Measurements from ENCODE around the gene KRTDAP. TPM values are rescaled to one million over a fixed set of nuclear protein-coding genes. Genes with fewer than 3 reads are reported as not detected.

The KRTDAP gene
- total RNA-seq, 1 donor from 2014 or later: 0.89 TPM

DNA sequence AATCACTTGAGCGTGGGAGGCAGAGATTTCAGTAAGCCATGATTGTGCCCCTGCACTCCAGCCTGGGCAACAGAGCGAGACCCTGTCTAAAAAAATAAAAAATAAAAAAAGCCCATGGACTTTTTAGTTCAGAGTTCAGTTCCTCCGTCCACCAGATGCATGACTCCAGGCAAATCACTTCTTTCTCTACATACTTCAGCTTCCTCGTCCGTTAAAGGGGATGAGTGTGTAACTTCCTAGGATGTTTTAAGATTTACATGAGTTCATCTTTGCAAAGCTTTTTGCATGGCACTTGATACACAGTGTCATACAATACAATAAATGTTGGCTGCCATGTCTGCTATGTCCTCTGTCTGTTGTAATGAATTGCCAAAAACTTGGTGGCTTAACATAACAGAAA lies 52.2 kb downstream of the KRTDAP start:
- intact Hi-C loops (cut with DNase I): no loop called here
- ATAC-seq (no peak), DNase-seq (no peak)
- Histone ChIP-seq H3K27ac (no peak overlapping the region), H3K4me1 (peaks cover 56% of the 10 kb centered on the region), H3K36me3 (no peaks in the 10 kb centered on the region), H3K9me3 (no peaks in the 10 kb centered on the region), H3K4me3 (no peak overlapping the region), H3K27me3 (ENCODE audit: low read depth) (no peaks in the 10 kb centered on the region)
- TF ChIP-seq, protein P1, sequence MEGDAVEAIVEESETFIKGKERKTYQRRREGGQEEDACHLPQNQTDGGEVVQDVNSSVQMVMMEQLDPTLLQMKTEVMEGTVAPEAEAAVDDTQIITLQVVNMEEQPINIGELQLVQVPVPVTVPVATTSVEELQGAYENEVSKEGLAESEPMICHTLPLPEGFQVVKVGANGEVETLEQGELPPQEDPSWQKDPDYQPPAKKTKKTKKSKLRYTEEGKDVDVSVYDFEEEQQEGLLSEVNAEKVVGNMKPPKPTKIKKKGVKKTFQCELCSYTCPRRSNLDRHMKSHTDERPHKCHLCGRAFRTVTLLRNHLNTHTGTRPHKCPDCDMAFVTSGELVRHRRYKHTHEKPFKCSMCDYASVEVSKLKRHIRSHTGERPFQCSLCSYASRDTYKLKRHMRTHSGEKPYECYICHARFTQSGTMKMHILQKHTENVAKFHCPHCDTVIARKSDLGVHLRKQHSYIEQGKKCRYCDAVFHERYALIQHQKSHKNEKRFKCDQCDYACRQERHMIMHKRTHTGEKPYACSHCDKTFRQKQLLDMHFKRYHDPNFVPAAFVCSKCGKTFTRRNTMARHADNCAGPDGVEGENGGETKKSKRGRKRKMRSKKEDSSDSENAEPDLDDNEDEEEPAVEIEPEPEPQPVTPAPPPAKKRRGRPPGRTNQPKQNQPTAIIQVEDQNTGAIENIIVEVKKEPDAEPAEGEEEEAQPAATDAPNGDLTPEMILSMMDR (IDR thresholded peaks at IDR 0.05): no peak

DNA sequence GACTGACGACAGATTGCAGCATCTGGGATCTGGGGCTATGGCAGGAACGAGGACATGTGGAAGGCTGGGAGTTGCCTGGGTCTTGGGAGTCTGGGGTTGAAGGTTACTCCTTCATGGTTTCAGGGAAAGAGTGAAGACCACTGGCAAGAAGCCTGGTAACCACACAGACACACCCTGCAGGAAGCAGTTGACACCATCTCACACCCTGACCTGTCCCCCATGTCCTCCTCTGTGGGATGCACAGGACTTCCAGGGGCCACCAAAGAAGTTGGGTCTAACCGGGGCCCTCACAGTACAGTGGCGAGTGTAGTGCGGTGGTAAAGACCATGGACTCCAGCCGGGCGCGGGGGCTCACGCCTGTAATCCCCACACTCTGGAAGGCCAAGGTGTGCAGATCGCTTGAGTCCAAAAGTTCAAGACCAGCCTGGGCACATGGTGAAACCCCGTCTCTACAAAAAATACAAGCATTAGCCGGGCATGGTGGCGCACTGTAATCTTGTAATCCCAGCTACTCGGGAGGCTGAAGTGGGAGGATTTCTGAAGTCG lies 52.8 kb downstream of the KRTDAP start:
- H3K4me1 ChIP-seq: peaks cover 56% of the 10 kb centered on the region
- intact Hi-C loops (cut with DNase I): no loop called here
- ATAC-seq (no peak), DNase-seq (no peak)
- H3K4me3 ChIP-seq: no peak overlapping the region
- no peaks in the 10 kb centered on the region for H3K27me3 ChIP-seq (ENCODE audit: low read depth)
- no peaks in the 10 kb centered on the region for H3K9me3 ChIP-seq
- TF ChIP-seq, protein P1 (IDR thresholded peaks at IDR 0.05): no peak
- H3K27ac ChIP-seq: peak overlapping the region; percentile 70
- H3K36me3 ChIP-seq: no peaks in the 10 kb centered on the region

Other genes starting within 250 kb of the KRTDAP start
- gene LSR, start 241.5 kb downstream of the KRTDAP start, total RNA-seq: 74.1 TPM
- 171 TPM for gene USF2, start 221.5 kb downstream of the KRTDAP start, total RNA-seq
- not detected for gene HAMP, start 207.9 kb downstream of the KRTDAP start, total RNA-seq
- not detected for gene MAG, start 198.3 kb downstream of the KRTDAP start, total RNA-seq
- gene CD22, start 161.3 kb downstream of the KRTDAP start, total RNA-seq: 19.1 TPM
- not detected for gene FFAR1, start 142.6 kb downstream of the KRTDAP start, total RNA-seq
- gene FFAR3, start 132.0 kb downstream of the KRTDAP start, total RNA-seq: not detected
- not detected for gene GPR42, start 119.4 kb downstream of the KRTDAP start, total RNA-seq
- gene FFAR2, start 42.2 kb downstream of the KRTDAP start, total RNA-seq: 4.7 TPM
- gene DMKN, start 23.2 kb upstream of the KRTDAP start, total RNA-seq: 70.7 TPM
- gene SBSN, start 37.8 kb upstream of the KRTDAP start, total RNA-seq: not detected
- gene GAPDHS, start 43.0 kb upstream of the KRTDAP start, total RNA-seq: not detected
- 81.6 TPM for gene TMEM147, start 55.2 kb upstream of the KRTDAP start, total RNA-seq
- not detected for gene ATP4A, start 73.2 kb upstream of the KRTDAP start, total RNA-seq
- gene PMIS2, start 95.7 kb upstream of the KRTDAP start, total RNA-seq: not detected
- 9.1 TPM for gene HAUS5, start 122.3 kb upstream of the KRTDAP start, total RNA-seq
- 56.1 TPM for gene RBM42, start 138.6 kb upstream of the KRTDAP start, total RNA-seq
- 1.1 TPM for gene ETV2, start 151.3 kb upstream of the KRTDAP start, total RNA-seq
- 267 TPM for gene COX6B1, start 157.9 kb upstream of the KRTDAP start, total RNA-seq
- not detected for gene UPK1A, start 176.1 kb upstream of the KRTDAP start, total RNA-seq
- gene ZBTB32, start 214.1 kb upstream of the KRTDAP start, total RNA-seq: 0.21 TPM
- gene KMT2B, start 227.5 kb upstream of the KRTDAP start, total RNA-seq: 37.2 TPM